ENCODE measurements around the gene CNTNAP2. TPM values are rescaled to one million over a fixed set of nuclear protein-coding genes. Genes with fewer than 3 reads are reported as not detected.
"Not testable (repeated sequence)": the region's sequence is repeated elsewhere in the genome, so short reads cannot be mapped to it uniquely, and the experiment has no call there.

Gene CNTNAP2
- total and polyA plus RNA-seq, 8 donors = 0.94 to 42.5 (median 38.6) TPM

DNA sequence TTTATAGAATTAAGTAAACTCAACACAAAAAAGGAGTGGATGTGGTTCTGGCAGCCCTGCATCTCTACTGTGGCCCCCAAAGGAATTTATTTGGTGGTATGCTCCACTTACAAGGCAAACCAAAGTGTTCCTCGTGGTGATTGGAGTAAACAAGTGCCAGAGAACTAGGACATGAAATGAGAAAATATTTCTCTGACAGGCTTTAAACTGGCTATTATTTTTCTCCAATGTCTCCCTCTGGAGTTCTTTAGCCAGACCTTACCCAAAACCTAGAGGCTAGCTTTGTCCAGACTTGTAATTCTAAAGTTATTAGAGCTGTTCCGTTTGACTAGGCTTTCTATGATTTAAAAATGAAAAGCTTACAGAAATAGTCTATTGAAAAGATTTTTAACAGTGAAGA is 990.1 kb downstream of the CNTNAP2 start:
- Histone ChIP-seq H3K4me3 (no peak overlapping the region), H3K9me3 (peaks cover 0 to 10% of the 10 kb centered on the region in 2 donors), H3K36me3 (no peaks in the 10 kb centered on the region), H3K27ac (no peak overlapping the region), H3K4me1 (no peaks in the 10 kb centered on the region), H3K27me3 (no peaks in the 10 kb centered on the region)
- DNase-seq (no peak), ATAC-seq (no peak)
- intact Hi-C loops (cut with DNase I) = no loop called here
- TF ChIP-seq, protein P1, sequence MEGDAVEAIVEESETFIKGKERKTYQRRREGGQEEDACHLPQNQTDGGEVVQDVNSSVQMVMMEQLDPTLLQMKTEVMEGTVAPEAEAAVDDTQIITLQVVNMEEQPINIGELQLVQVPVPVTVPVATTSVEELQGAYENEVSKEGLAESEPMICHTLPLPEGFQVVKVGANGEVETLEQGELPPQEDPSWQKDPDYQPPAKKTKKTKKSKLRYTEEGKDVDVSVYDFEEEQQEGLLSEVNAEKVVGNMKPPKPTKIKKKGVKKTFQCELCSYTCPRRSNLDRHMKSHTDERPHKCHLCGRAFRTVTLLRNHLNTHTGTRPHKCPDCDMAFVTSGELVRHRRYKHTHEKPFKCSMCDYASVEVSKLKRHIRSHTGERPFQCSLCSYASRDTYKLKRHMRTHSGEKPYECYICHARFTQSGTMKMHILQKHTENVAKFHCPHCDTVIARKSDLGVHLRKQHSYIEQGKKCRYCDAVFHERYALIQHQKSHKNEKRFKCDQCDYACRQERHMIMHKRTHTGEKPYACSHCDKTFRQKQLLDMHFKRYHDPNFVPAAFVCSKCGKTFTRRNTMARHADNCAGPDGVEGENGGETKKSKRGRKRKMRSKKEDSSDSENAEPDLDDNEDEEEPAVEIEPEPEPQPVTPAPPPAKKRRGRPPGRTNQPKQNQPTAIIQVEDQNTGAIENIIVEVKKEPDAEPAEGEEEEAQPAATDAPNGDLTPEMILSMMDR (IDR thresholded peaks at IDR 0.05) = no peak

DNA sequence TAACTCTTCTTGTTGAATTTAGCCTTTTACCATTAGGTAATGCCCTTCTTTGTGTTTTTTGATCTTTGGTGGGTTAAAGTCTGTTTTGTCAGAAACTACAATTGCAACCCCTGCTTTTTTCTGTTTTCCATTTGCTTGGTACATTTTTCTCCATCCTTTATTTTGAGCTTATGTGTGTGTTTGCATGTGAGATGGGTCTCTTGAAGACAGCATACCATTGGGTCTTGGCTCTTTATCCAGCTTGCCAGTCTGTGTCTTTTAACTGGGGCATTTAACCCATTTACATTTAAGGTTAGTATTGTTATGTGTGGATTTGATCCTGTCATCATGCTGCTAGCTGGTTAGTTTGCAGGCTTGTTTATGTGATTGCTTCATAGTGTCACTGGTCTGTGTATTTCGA is 997.9 kb downstream of the CNTNAP2 start:
- H3K27ac ChIP-seq; ATAC-seq; H3K4me1 ChIP-seq; H3K36me3 ChIP-seq; intact Hi-C loops (cut with DNase I); H3K4me3 ChIP-seq; DNase-seq; H3K27me3 ChIP-seq: not testable (repeated sequence)
- H3K9me3 ChIP-seq = peaks cover 3 to 56% of the 10 kb centered on the region in 2 donors

DNA sequence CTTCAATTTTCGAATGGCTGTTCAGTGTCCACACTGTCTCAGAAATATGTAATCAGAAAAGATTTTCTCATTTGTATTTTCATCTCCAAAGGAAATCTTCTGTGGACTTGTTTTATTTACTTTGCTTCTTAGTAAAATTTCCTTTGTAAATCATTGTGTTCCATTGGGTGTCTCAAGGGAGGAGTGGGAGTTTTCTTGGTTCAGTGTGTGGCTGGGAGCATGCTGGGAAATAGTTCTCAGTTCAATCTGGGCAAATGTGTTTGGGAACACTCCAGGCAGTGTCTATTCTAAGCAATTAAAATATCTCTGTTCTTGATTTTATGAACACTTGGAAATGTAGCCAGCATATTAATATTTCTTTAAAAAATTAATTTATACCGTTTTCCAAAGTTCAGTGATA is 1019.8 kb downstream of the CNTNAP2 start:
- no peak overlapping the region for H3K4me3 ChIP-seq
- no peak overlapping the region for H3K27ac ChIP-seq
- no peaks in the 10 kb centered on the region for H3K27me3 ChIP-seq
- H3K9me3 ChIP-seq = no peaks in the 10 kb centered on the region
- ATAC-seq (no peak), DNase-seq (no peak)
- intact Hi-C loops (cut with DNase I) = no loop called here
- no peaks in the 10 kb centered on the region for H3K4me1 ChIP-seq
- no peaks in the 10 kb centered on the region for H3K36me3 ChIP-seq
- TF ChIP-seq, protein P1 (IDR thresholded peaks at IDR 0.05) = no peak

DNA sequence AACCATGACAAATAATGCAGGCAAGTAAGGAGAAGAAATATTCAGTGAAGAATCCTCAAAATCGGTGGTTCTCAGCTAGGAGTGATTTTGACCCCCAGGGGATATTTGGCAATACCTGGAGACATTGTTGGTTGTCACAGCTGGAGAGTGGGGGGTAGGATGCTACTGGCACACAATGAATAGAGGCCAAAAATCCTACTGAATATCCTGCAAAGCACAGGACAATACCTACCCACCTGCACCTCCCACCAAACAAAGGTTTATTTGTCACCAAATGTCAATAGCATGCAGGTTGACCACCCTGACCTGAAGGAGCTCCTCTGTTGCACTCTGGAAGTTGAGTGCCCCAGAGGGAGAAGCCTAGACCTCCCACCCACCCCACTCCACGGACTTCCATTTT is 1028.6 kb downstream of the CNTNAP2 start:
- intact Hi-C loops (cut with DNase I) = no loop called here
- no peak overlapping the region for H3K4me3 ChIP-seq
- TF ChIP-seq, protein P1 (IDR thresholded peaks at IDR 0.05) = no peak
- H3K9me3 ChIP-seq = peaks cover 0 to 10% of the 10 kb centered on the region in 2 donors
- DNase-seq = no peak
- no peaks in the 10 kb centered on the region for H3K36me3 ChIP-seq
- H3K4me1 ChIP-seq = no peaks in the 10 kb centered on the region
- no peak overlapping the region for H3K27ac ChIP-seq
- no peak for ATAC-seq
- no peaks in the 10 kb centered on the region for H3K27me3 ChIP-seq

DNA sequence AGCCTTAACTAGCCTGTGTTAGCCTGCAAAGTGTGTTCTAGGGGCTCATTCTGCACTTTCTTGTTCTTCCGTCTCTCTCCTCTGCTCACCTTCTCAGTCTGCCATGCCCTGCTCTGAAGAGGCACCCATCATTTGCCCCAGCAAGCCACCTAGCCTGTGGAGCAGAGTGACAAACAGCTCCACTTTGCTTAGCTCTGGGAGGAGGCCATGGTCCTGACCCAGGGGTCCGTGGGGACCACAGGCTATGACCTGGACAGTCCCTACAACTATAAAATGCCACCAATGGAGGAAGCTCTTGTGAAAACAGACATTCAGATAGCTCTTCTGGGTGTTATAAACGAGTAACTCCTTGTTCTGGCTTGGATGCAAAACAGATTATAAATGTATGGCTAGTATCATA is 1029.6 kb downstream of the CNTNAP2 start:
- H3K4me3 ChIP-seq = no peak overlapping the region
- H3K27ac ChIP-seq = no peak overlapping the region
- DNase-seq = no peak
- no peaks in the 10 kb centered on the region for H3K27me3 ChIP-seq
- H3K36me3 ChIP-seq = no peaks in the 10 kb centered on the region
- intact Hi-C loops (cut with DNase I) = no loop called here
- peaks cover 0 to 10% of the 10 kb centered on the region in 2 donors for H3K9me3 ChIP-seq
- ATAC-seq = no peak
- TF ChIP-seq, protein P1 (IDR thresholded peaks at IDR 0.05) = no peak
- no peaks in the 10 kb centered on the region for H3K4me1 ChIP-seq

DNA sequence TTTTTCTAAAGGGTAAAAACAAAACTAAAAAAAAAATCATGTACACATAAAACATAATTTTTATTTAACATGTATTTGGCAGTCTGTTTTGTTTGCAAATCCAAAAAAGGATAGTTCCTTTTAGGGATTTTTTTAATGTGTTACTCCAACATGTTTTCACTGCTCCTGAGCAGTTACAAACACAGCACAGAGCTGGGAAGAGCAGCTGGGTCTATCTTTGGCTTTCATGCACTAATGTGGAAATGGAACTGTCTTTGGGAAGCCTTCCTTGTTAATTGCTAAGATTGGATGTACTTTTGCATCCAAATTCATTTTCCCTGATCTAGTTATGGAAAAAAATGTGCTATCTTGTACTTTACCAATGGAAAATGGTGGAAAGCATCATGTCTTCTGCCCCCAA is 1035.1 kb downstream of the CNTNAP2 start:
- intact Hi-C loops (cut with DNase I) = no loop called here
- Histone ChIP-seq H3K27ac (no peak overlapping the region), H3K4me3 (no peak overlapping the region), H3K9me3 (peaks cover 0 to 10% of the 10 kb centered on the region in 2 donors), H3K4me1 (no peaks in the 10 kb centered on the region), H3K36me3 (no peaks in the 10 kb centered on the region), H3K27me3 (no peaks in the 10 kb centered on the region)
- TF ChIP-seq, protein P1 (IDR thresholded peaks at IDR 0.05) = no peak
- DNase-seq (no peak), ATAC-seq (no peak)

Measured in left lung (tissue), 10 donors.